ENCODE measurements around the gene GALNT18. TPM values are rescaled to one million over a fixed set of nuclear protein-coding genes. Genes with fewer than 3 reads are reported as not detected.

GALNT18 gene
- total RNA-seq, 2 experiments from 2014 or later, result not detected

DNA sequence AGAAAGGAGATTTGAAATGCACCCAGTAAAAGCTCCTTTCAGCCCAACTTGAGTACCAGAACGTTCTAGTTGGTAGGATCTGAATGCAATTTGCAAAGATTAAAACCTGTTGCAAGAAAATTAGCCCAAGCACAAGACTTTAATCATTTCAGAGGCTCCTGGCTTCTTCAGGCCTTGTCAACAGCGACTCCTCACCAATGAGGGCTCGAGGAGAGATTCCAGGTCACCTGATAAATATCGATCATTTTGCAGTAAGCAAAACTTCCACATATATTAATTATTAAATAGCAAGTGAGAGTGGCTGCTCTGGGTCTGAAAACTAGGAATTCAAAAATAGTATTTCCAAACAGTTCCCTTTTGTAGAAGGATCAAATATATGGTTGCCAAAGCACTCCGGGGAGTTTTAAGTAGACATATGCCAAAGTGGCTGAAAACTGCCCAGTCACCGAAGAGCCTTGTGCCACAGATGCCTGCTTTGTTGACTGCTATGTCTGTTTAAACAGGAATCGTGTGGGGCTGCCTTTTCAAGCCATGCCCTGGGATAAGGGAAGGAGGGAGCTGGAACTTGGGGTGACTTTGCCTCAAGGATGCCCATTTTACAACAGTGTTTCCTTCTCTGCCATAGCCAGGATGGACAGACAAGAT, 332.7 kb downstream of the GALNT18 start:
- Histone ChIP-seq H3K4me1 (ENCODE audit: insufficient read depth, low read length, poor library complexity, severe bottlenecking) (no peaks in the 10 kb centered on the region), H3K36me3 (ENCODE audit: insufficient read depth, low read length) (no peaks in the 10 kb centered on the region), H3K9me3 (ENCODE audit: low read length) (no peaks in the 10 kb centered on the region), H3K79me2 (ENCODE audit: insufficient read depth, low read depth, low read length) (no peaks in the 10 kb centered on the region), H3K4me2 (ENCODE audit: low read length) (no peak overlapping the region), H3K9me2 (ENCODE audit: insufficient read depth, low read length) (no peaks in the 10 kb centered on the region), H3K4me3 (ENCODE audit: low read depth, low read length, poor library complexity, severe bottlenecking) (no peak overlapping the region), H2AFZ (ENCODE audit: low read length) (no peak overlapping the region), H3K27ac (ENCODE audit: low read depth, low read length, poor library complexity, severe bottlenecking) (no peak overlapping the region), H4K20me1 (ENCODE audit: insufficient read depth, low read length) (no peaks in the 10 kb centered on the region)
- intact Hi-C loops (cut with micrococcal nuclease; ENCODE audit: unreplicated experiment), result no loop called here
- BruUV-seq (replicated peaks), result no TSS peak
- no peak for DNase-seq (ENCODE audit: low spot score)
- TF ChIP-seq, protein P1, sequence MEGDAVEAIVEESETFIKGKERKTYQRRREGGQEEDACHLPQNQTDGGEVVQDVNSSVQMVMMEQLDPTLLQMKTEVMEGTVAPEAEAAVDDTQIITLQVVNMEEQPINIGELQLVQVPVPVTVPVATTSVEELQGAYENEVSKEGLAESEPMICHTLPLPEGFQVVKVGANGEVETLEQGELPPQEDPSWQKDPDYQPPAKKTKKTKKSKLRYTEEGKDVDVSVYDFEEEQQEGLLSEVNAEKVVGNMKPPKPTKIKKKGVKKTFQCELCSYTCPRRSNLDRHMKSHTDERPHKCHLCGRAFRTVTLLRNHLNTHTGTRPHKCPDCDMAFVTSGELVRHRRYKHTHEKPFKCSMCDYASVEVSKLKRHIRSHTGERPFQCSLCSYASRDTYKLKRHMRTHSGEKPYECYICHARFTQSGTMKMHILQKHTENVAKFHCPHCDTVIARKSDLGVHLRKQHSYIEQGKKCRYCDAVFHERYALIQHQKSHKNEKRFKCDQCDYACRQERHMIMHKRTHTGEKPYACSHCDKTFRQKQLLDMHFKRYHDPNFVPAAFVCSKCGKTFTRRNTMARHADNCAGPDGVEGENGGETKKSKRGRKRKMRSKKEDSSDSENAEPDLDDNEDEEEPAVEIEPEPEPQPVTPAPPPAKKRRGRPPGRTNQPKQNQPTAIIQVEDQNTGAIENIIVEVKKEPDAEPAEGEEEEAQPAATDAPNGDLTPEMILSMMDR (conservative IDR thresholded peaks at IDR 0.05; ENCODE audit: low read length), result no peak
- TF ChIP-seq EZH2phosphoT487 (IDR thresholded peaks at IDR 0.05; ENCODE audit: borderline replicate concordance, low read depth, low read length), result no peak
- ChIA-PET POLR2A (interaction anchor here (1.6 kb wide), 1 partner anchor 10 kb away, joined by 6 read pairs; no protein-coding TSS in a partner anchor), CTCF (ENCODE audit: unreplicated experiment) (no interaction called here)

DNA sequence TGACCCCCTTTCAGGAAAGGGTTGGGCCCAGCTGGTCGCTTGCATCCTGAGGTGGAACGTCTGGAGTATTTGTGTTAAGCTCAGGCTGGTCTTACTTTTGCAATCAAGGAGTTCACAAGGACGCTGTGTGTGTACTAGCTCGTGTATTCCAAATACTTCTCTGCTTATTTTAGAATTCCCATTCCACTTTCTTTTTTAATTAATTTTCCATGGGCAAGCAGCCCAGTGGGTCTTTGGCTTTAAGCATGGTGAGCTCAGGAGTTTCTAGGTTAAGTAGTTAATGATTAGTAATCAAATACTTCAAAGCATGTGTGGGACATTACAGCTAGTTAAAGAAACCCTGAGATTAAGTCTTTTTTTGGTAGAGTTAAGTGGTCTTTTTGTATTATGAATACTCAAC, 337.3 kb downstream of the GALNT18 start:
- Histone ChIP-seq H2AFZ (ENCODE audit: low read length) (no peak overlapping the region), H3K9me3 (ENCODE audit: low read length) (no peaks in the 10 kb centered on the region), H3K36me3 (ENCODE audit: insufficient read depth, low read length) (no peaks in the 10 kb centered on the region), H3K4me3 (ENCODE audit: low read depth, low read length, poor library complexity, severe bottlenecking) (no peak overlapping the region), H4K20me1 (ENCODE audit: insufficient read depth, low read length) (no peaks in the 10 kb centered on the region), H3K9me2 (ENCODE audit: insufficient read depth, low read length) (no peaks in the 10 kb centered on the region), H3K27ac (ENCODE audit: low read depth, low read length, poor library complexity, severe bottlenecking) (no peak overlapping the region), H3K79me2 (ENCODE audit: insufficient read depth, low read depth, low read length) (no peaks in the 10 kb centered on the region), H3K4me2 (ENCODE audit: low read length) (no peak overlapping the region), H3K4me1 (ENCODE audit: insufficient read depth, low read length, poor library complexity, severe bottlenecking) (peaks cover 11% of the 10 kb centered on the region)
- no peak for TF ChIP-seq EZH2phosphoT487 (IDR thresholded peaks at IDR 0.05; ENCODE audit: borderline replicate concordance, low read depth, low read length)
- TF ChIP-seq, protein P1 (conservative IDR thresholded peaks at IDR 0.05; ENCODE audit: low read length), result no peak
- no TSS peak for BruUV-seq (replicated peaks)
- DNase-seq (ENCODE audit: low spot score), result no peak
- POLR2A ChIA-PET, result interaction anchor here (0.7 kb wide), 1 partner anchor 119 kb away, joined by 3 read pairs; no protein-coding TSS in a partner anchor
- CTCF ChIA-PET (ENCODE audit: unreplicated experiment), result no interaction called here
- intact Hi-C loops (cut with micrococcal nuclease; ENCODE audit: unreplicated experiment), result no loop called here

DNA sequence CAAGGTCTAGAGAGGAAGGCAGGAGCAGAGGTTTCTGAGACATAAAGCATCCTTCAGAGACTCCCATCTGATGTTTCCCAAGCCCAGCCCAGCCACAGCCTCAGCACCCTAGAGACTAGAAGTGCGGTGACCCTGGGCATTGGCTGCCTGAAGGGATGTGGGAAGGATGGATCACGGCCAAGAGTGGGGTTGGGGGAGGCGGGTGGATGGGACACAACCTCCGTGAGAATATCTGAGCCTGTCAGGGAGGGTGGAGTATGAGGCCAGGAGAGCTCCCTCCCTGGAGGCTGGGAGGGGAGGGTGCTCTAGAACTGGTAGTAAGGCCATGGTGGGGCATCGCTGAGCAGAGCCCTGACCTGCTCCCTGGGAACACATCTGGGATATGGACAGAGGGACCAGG, 340.2 kb downstream of the GALNT18 start:
- no peak overlapping the region for H3K27ac ChIP-seq (ENCODE audit: low read depth, low read length, poor library complexity, severe bottlenecking)

More for the DNA sequence above, 340.2 kb downstream of the GALNT18 start:
- Histone ChIP-seq H2AFZ (ENCODE audit: low read length) (no peak overlapping the region), H3K9me2 (ENCODE audit: insufficient read depth, low read length) (no peaks in the 10 kb centered on the region), H4K20me1 (ENCODE audit: insufficient read depth, low read length) (no peaks in the 10 kb centered on the region), H3K79me2 (ENCODE audit: insufficient read depth, low read depth, low read length) (no peaks in the 10 kb centered on the region), H3K36me3 (ENCODE audit: insufficient read depth, low read length) (no peaks in the 10 kb centered on the region), H3K4me2 (ENCODE audit: low read length) (no peak overlapping the region), H3K9me3 (ENCODE audit: low read length) (no peaks in the 10 kb centered on the region), H3K4me3 (ENCODE audit: low read depth, low read length, poor library complexity, severe bottlenecking) (no peak overlapping the region), H3K4me1 (ENCODE audit: insufficient read depth, low read length, poor library complexity, severe bottlenecking) (peaks cover 12% of the 10 kb centered on the region)
- ChIA-PET CTCF (ENCODE audit: unreplicated experiment) (no interaction called here), POLR2A (interaction anchor here (0.9 kb wide), 1 partner anchor 8 kb away, joined by 3 read pairs; no protein-coding TSS in a partner anchor)
- intact Hi-C loops (cut with micrococcal nuclease; ENCODE audit: unreplicated experiment), result no loop called here
- no TSS peak for BruUV-seq (replicated peaks)
- TF ChIP-seq EZH2phosphoT487 (IDR thresholded peaks at IDR 0.05; ENCODE audit: borderline replicate concordance, low read depth, low read length), result no peak
- TF ChIP-seq, protein P1 (conservative IDR thresholded peaks at IDR 0.05; ENCODE audit: low read length), result no peak
- DNase-seq (ENCODE audit: low spot score), result no peak

Data from OCI-LY7 (cell line).